Epidermal melanocyte (primary cell): ENCODE results near the gene GIMAP4.
"Not testable (repeated sequence)": the region's sequence is repeated elsewhere in the genome, so short reads cannot be mapped to it uniquely, and the experiment has no call there.

ENCODE experiments used
- DNase-seq: peaks from one replicate; pipeline ENCODE4 v3.0.0; 2011; ENCODE audit warnings: low spot score; ENCODE audit not compliant: insufficient read length

The GIMAP4 gene

GRCh38 chr7:150567169-150567568, at the start of gene GIMAP4:
TSS of gene GIMAP4 (plus strand) at chr7:150567390. CDS start at chr7:150569902, 2,512 bp downstream.
- no peak for DNase-seq

DNA sequence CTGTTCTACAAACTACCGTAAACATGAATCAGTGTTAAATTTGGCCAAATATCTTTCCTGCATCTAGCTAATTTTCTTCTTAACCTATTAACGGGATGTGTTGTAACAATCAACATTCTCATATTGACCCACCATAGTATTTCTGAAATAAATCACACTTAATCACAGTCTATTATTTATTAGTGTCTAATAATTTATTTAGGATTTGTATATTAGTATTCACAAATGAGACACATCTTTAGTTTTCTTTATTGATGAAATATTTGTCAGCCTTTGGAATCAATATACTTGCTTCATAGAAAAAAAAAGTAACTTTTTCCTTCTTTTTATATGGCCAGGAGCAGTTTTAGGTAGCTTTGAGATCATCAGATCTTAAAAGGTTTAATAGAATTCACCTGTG, 47.9 kb upstream of the GIMAP4 start:
- no peak for DNase-seq

DNA sequence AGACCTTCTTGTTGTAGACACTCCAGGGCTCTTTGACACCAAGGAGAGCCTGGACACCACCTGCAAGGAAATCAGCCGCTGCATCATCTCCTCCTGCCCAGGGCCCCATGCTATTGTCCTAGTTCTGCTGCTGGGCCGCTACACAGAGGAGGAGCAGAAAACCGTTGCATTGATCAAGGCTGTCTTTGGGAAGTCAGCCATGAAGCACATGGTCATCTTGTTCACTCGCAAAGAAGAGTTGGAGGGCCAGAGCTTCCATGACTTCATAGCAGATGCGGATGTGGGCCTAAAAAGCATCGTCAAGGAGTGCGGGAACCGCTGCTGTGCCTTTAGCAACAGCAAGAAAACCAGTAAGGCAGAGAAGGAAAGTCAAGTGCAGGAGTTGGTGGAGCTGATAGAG, 47.0 kb upstream of the GIMAP4 start:
- DNase-seq, result no peak

GRCh38 chr7:150522931-150523330, 44.3 kb upstream of the GIMAP4 start:
- DNase-seq, result not testable (repeated sequence)

- no peak for DNase-seq
Measured at GRCh38 chr7:150524018-150524417, 43.2 kb upstream of the GIMAP4 start.

DNA sequence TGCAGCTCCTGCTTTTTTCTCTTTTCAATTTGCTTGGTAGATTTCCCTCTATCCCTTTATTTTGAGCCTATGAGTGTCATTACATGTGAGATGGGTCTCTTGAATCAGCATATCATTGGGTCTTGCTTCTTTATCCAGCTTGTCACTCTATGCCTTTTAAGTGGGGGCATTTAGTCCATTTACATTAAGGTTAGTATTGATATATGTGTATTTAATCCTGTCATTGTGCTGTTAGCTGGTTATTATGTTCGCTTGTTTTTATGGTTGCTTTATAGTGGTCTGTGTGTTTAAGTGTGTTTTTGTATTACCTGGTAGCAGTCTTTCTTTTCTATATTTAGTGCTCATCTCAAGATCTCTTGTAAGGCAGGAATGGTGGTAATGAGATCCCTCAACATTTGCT, 35.5 kb upstream of the GIMAP4 start:
- no peak for DNase-seq

- no peak for DNase-seq
Measured at GRCh38 chr7:150538259-150538658, 28.9 kb upstream of the GIMAP4 start.

- DNase-seq, result no peak
Measured at GRCh38 chr7:150553163-150553562, 14.0 kb upstream of the GIMAP4 start.

GRCh38 chr7:150556521-150557138, 10.6 kb upstream of the GIMAP4 start:
- DNase-seq, result no peak

GRCh38 chr7:150560486-150560885, 6.7 kb upstream of the GIMAP4 start:
- no peak for DNase-seq

GRCh38 chr7:150562919-150563318, 4.3 kb upstream of the GIMAP4 start:
- DNase-seq, result no peak

- no peak for DNase-seq
Measured at GRCh38 chr7:150564006-150564405, 3.2 kb upstream of the GIMAP4 start.

GRCh38 chr7:150564566-150564965, 2.6 kb upstream of the GIMAP4 start:
- DNase-seq, result no peak

GRCh38 chr7:150565239-150565638, 2.0 kb upstream of the GIMAP4 start:
- DNase-seq, result no peak

DNA sequence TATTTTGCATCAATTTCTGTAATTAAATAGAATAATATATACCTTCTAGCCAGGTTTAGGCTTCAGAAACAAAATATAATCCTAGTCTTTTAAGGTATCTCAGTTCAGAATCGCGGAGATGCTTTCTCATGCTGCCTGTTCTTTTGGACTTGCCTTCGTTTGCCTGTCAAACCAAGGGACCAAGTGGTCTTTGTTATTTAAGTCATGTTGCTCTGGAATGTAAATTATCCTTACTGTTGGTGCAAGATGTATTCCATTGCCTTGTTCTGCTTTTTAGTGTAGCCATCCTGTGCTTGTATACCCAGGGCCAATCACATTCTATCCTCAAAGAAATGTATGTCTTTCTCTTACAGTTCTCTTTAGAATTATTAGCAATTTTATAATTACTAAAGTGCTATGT, 1.1 kb upstream of the GIMAP4 start:
- DNase-seq, result no peak

DNA sequence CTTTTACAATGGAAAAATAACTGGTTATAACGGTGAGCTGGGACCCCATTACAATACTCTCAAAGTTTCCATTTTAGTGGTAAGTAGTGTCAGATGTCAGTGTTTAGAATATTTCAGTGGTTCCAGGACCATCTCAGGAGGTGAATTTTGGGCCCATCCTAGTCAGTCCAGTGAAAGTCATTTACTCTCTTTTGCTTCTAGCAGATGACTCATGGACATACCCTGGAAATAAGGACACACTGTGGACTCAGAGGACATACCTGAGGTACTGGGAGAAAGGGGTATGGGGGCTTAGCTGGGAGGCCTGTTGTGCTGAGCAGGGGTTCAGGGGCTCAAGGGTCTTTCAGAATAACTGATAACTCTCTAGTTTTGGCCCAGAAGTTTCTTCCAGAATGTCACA, 618 bp upstream of the GIMAP4 start:
- no peak for DNase-seq

- no peak for DNase-seq
Measured at GRCh38 chr7:150567871-150568301, 696 bp downstream of the GIMAP4 start.

DNA sequence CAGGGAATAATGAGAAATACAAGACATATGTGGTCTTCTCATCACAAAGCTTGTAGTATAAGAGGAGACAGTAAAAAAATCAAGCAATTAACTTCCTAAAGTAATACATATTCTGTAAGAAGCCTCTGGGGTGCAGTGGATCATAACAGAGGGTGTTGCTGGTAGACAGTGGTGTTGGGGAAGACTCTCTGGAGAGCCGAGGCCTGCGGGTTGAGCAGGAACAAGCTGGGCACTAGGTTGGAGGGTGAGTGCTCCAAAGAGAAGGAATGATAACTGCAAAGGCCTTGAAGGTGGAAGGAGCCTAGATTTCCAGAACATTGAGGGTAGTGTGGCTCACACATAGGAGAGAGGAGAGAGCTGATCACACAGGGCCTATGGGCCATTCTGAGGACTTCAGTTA, 1.5 kb downstream of the GIMAP4 start:
- DNase-seq, result no peak

GRCh38 chr7:150569245-150569955, 2.2 kb downstream of the GIMAP4 start:
- no peak for DNase-seq

DNA sequence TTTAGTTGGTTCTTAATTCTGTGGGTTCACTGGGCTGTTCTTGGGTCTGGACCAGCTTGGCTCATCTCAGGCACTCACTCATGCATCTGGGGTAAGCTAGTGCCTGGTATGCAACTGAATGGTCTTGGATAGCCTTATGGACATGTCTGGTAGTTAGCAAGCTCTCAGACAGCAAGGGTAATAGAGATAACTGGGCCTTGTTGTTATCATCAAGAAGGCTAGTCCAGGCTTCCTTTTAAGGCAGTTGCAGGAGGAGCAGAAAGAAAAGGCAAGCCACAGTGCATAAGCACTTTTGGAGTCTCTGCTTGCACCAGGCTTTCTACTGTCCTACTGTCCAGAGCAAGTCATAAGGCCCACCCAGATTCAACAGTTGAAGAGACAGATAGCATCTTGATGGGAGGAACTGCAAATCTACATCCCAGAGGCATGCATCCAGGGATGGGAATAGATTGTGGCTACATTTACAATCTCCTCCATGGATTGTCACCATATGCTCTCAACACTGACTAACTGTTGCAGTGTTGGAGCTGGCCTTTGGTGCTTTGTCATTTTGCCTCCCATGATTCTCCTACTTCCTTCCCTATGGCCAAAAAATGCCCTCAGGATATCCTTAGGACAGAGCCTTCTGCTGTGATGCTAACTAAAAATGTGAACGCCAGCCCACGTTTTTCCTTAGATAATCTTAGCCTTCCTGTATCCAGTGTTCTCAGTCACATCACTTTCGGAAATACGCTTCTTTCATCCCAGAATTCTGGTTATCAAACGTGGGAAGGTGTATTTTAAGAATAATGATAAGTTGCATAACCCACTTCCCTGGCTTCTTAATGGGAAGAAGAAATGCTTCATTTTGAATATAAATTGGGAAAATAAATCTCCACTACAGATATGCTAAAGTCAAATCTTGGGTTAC, 3.6 kb downstream of the GIMAP4 start:
- DNase-seq, result no peak

- DNase-seq, result no peak
Measured at GRCh38 chr7:150572496-150572895, 5.3 kb downstream of the GIMAP4 start.

GRCh38 chr7:150579979-150580637, 12.9 kb downstream of the GIMAP4 start:
- DNase-seq, result not testable (repeated sequence)
